Small intestine (tissue), 7 donors: ENCODE results near the gene SLC16A13. TPM values are rescaled to one million over a fixed set of nuclear protein-coding genes. Genes with fewer than 3 reads are reported as not detected.

Experiments
- DNase-seq, 2 donors: peaks; one replicate each; pipeline versions ENCODE4 v3.0.0 to v3.0.0-alpha.2; 2013
- FAIRE-seq: peaks from 2 replicates; lab custom pipeline; 2012; peaks lifted over from hg19 to GRCh38; lab: Jason Lieb, UNC
- H3K27ac ChIP-seq, 3 donors: one replicate each; pipeline ENCODE4 v1.5.1; 2013; ENCODE audit warnings: low read length in 2 of 3, mild to moderate bottlenecking in 2 of 3, control low read depth in 1 of 3, inconsistent platforms in 1 of 3, low read depth in 1 of 3, moderate library complexity in 1 of 3
- H3K27me3 ChIP-seq, 3 donors: one replicate each; pipeline ENCODE4 v1.6.1; 2013; ENCODE audit warnings: low read length in 3 of 3, inconsistent platforms in 1 of 3; ENCODE audit not compliant: control insufficient read depth in 3 of 3, insufficient read depth in 3 of 3
- H3K36me3 ChIP-seq, 3 donors: one replicate each; pipeline ENCODE4 v1.6.1; 2013; ENCODE audit warnings: low read length in 3 of 3, inconsistent platforms in 1 of 3, low read depth in 1 of 3, mild to moderate bottlenecking in 1 of 3, moderate library complexity in 1 of 3; ENCODE audit not compliant: control insufficient read depth in 3 of 3, insufficient read depth in 2 of 3
- H3K4me1 ChIP-seq, 3 donors: one replicate each; pipeline ENCODE4 v1.6.1; 2013; ENCODE audit warnings: low read length in 2 of 3, inconsistent platforms in 1 of 3, low read depth in 1 of 3, mild to moderate bottlenecking in 1 of 3, moderate library complexity in 1 of 3; ENCODE audit not compliant: control insufficient read depth in 3 of 3, insufficient read depth in 2 of 3
- H3K4me3 ChIP-seq, 3 donors: one replicate each; pipeline ENCODE4 v1.5.1; 2013; ENCODE audit warnings: low read length in 3 of 3, control low read depth in 1 of 3, inconsistent platforms in 1 of 3, low read depth in 1 of 3, mild to moderate bottlenecking in 1 of 3, moderate library complexity in 1 of 3
- H3K9me3 ChIP-seq, 2 donors: one replicate each; pipeline ENCODE4 v1.6.1; 2013; ENCODE audit warnings: low read depth in 1 of 2, low read length in 1 of 2; ENCODE audit not compliant: control insufficient read depth in 2 of 2, insufficient read depth in 1 of 2
- WGBS, 3 donors: extraction: QIAGEN DNeasy Blood & Tissue Kit; methylation state at CpG; one replicate each; pipeline ENCODE4 v1.1.7; 2013; 5-methylcytosine and 5-hydroxymethylcytosine counted together
- polyA plus RNA-seq, 4 donors: library from polyadenylated mRNA; stranded (reverse) in 3 of 4; unstranded in 1 of 4; fragments of 200-250 nt in 3 of 4; fragments of 120-200 nt in 1 of 4; gene quantifications; one replicate each; pipeline versions ENCODE4 v1.2.1 to v1.2.3, GENCODE V29; 2013
- donor health status: healthy with polysubstance abuse.
- donor health status: control.
- donor health status: control.
- donor health status: Bipolar disorder and iron deficiency.
- donor health status: healthy.

The SLC16A13 gene
- polyA plus RNA-seq, 4 donors = 1.8 to 11.2 (median 5.0) TPM

DNA sequence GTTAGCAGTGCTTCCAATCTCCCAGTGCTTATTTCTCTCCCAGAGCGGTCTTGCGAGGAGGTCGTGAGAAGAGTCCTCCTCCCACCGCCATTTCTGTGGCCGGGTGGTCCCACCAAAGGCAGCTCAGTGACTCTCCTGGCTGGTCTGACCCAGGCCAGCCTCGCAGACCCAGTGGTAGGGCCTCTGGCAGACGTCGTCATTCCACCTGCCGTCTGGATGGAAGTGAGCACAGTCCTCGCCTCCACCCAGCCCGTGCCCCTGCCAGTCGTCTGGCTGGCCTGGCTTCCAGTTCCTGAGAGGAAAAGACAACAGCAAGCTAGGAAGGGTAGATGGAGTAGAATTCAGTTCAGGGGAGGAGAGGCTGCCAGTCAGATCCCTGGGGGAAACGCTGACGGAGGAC is 39.1 kb downstream of the SLC16A13 start:
- no peaks in the 10 kb centered on the region for H3K36me3 ChIP-seq
- no peak overlapping the region for H3K4me3 ChIP-seq
- FAIRE-seq (no peak), DNase-seq (no peak)
- H3K27ac ChIP-seq = no peak overlapping the region
- H3K27me3 ChIP-seq = no peaks in the 10 kb centered on the region
- 82 to 84% (median 83%) methylated on average over 14 of the region's 14 CpGs for WGBS, 3 donors
- H3K9me3 ChIP-seq = no peaks in the 10 kb centered on the region
- no peaks in the 10 kb centered on the region for H3K4me1 ChIP-seq

- H3K27ac ChIP-seq = no peak overlapping the region
- H3K27me3 ChIP-seq = no peaks in the 10 kb centered on the region
- no peaks in the 10 kb centered on the region for H3K4me1 ChIP-seq
- peaks cover 0 to 4% of the 10 kb centered on the region in 2 donors for H3K9me3 ChIP-seq
- DNase-seq = no peak
- FAIRE-seq = no peak
- no peak overlapping the region for H3K4me3 ChIP-seq
- WGBS, 3 donors = 77 to 86% (median 84%) methylated on average over 7 of the region's 7 CpGs
- H3K36me3 ChIP-seq = no peaks in the 10 kb centered on the region
These were observed 42.2 kb downstream of the SLC16A13 start for GRCh38 chr17:7077911-7078546.

DNA sequence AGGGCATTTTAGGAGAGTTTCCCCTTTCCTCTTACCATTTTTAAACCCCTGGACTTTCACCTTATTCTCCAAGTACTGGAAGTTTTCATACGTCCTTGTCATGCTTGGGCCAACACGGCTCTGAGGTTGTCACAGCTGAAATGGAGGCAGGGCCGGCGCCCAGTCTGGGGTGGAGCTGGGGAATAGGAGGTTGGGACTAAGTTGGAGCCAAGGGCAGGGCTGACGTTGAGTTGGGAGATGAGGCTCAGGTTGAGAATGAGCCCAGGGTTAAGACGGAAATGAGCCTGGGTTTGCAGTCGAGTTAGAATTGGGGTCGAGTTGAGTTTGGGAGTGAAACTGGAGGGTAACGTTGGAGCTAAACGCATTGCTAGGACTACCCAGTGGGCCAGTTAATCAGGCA is 42.9 kb downstream of the SLC16A13 start:
- Histone ChIP-seq H3K9me3 (peaks cover 0 to 4% of the 10 kb centered on the region in 2 donors), H3K4me1 (no peaks in the 10 kb centered on the region), H3K27ac (no peak overlapping the region), H3K27me3 (no peaks in the 10 kb centered on the region), H3K36me3 (no peaks in the 10 kb centered on the region), H3K4me3 (no peak overlapping the region)
- DNase-seq = no peak
- FAIRE-seq = no peak
- WGBS, 3 donors = 79 to 82% (median 80%) methylated on average over 10 of the region's 10 CpGs

GRCh38 chr17:7079581-7080455 is 44.0 kb downstream of the SLC16A13 start, which contains the start of gene CLEC10A:
Gene CLEC10A, minus strand, starts transcription at chr17:7080251. Its CDS starts 1,439 bp downstream, at chr17:7078812.
- H3K4me1 ChIP-seq = no peaks in the 10 kb centered on the region
- no peaks in the 10 kb centered on the region for H3K36me3 ChIP-seq
- H3K27ac ChIP-seq = peak within 1 kb of the TSS in 1 of 3 donors; percentile 6
- DNase-seq (no peak), FAIRE-seq (no peak)
- H3K4me3 ChIP-seq = no peak within 1 kb of the TSS
- 63 to 68% (median 67%) methylated on average over 15 of the region's 15 CpGs for WGBS, 3 donors
- H3K9me3 ChIP-seq = peaks cover 0 to 4% of the 10 kb centered on the region in 2 donors
- H3K27me3 ChIP-seq = no peaks in the 10 kb centered on the region

GRCh38 chr17:7080456-7081041 is 44.7 kb downstream of the SLC16A13 start:
- H3K27ac ChIP-seq = no peak overlapping the region
- H3K27me3 ChIP-seq = no peaks in the 10 kb centered on the region
- no peak for DNase-seq
- WGBS, 3 donors = 59 to 82% (median 78%) methylated on average over 10 of the region's 10 CpGs
- no peak for FAIRE-seq
- H3K4me1 ChIP-seq = no peaks in the 10 kb centered on the region
- H3K36me3 ChIP-seq = no peaks in the 10 kb centered on the region
- H3K4me3 ChIP-seq = no peak overlapping the region
- peaks cover 0 to 4% of the 10 kb centered on the region in 2 donors for H3K9me3 ChIP-seq

GRCh38 chr17:7081341-7082062 is 45.7 kb downstream of the SLC16A13 start:
- FAIRE-seq = no peak
- Histone ChIP-seq H3K27me3 (no peaks in the 10 kb centered on the region), H3K27ac (no peak overlapping the region), H3K36me3 (no peaks in the 10 kb centered on the region), H3K4me1 (no peaks in the 10 kb centered on the region), H3K9me3 (peaks cover 0 to 4% of the 10 kb centered on the region in 2 donors), H3K4me3 (no peak overlapping the region)
- 78 to 83% (median 82%) methylated on average over 16 of the region's 16 CpGs for WGBS, 3 donors
- peak in 1 of 2 donors; percentile 7 for DNase-seq

DNA sequence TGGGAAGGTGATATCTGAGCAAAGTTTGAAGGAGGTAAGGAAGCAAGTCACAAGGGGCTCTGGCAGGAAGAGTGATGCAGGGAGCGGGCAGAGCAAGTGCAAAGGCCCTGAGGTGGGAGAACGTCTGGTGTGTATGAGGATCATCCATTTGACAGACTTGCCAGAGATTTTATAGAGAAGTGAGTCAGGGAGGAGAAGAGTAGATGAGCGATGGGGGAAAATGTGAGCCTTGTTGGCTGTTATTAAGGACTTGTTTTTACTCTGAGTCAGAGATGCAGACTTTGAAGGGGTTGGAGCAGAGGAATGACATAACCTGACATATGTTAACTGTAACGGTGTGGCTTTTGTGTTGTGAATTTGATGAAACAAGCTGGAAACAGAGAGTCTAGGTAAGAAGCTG is 47.8 kb downstream of the SLC16A13 start:
- Histone ChIP-seq H3K4me1 (no peaks in the 10 kb centered on the region), H3K36me3 (no peaks in the 10 kb centered on the region), H3K9me3 (peaks cover 0 to 4% of the 10 kb centered on the region in 2 donors), H3K4me3 (no peak overlapping the region), H3K27ac (no peak overlapping the region), H3K27me3 (peaks cover 0 to 3% (median 0%) of the 10 kb centered on the region in 3 donors)
- DNase-seq = no peak
- FAIRE-seq = no peak
- 82 to 84% (median 82%) methylated on average over 4 of the region's 4 CpGs for WGBS, 3 donors

DNA sequence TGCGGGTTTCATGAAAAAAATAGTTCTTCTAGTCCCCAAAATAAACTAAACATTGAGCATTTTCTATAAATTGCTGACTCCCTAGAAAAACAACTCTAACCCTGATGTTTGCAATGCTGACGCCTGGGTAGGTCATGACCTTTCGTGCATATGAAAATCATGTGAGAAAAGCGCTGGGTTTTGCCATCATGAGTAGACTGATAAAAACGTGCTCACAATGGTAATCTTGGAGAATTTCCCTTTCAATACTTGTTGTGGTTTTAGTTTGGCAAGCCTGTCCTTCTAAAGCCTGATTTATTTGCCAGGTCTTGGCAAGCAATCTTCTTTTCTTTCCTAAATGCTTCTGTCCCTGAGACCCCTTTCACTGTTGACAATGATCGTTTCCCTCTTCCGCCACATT is 48.3 kb downstream of the SLC16A13 start:
- H3K36me3 ChIP-seq = no peaks in the 10 kb centered on the region
- no peak for FAIRE-seq
- H3K4me1 ChIP-seq = no peaks in the 10 kb centered on the region
- peaks cover 0 to 4% of the 10 kb centered on the region in 2 donors for H3K9me3 ChIP-seq
- WGBS, 3 donors = 43 to 57% (median 54%) methylated on average over 7 of the region's 7 CpGs
- H3K4me3 ChIP-seq = no peak overlapping the region
- no peak overlapping the region for H3K27ac ChIP-seq
- H3K27me3 ChIP-seq = peaks cover 0 to 3% (median 0%) of the 10 kb centered on the region in 3 donors
- DNase-seq = no peak
